HEK293T (cell line): ENCODE data around the gene ATG4A.

Source experiments
- ELF4 ChIP-seq: fragments of 450-650 bp; IDR thresholded peaks from 2 replicates; pipeline ENCODE4 v1.6.1; 2017; ENCODE audit warnings: antibody characterized with exemption
- FOXA1 ChIP-seq: fragments of 450-650 bp; IDR thresholded peaks from 2 replicates; pipeline ENCODE4 v1.6.1; 2016; ENCODE audit warnings: mild to moderate bottlenecking
- L3MBTL2 ChIP-seq: fragments of 450-650 bp; conservative IDR thresholded peaks from 2 replicates; pipeline ENCODE4 v1.6.1; 2016; ENCODE audit warnings: mild to moderate bottlenecking
- NFRKB ChIP-seq: fragments of 450-650 bp; IDR thresholded peaks from 2 replicates; pipeline ENCODE4 v1.6.1; 2016; ENCODE audit warnings: mild to moderate bottlenecking, moderate library complexity
- SP1 ChIP-seq: fragments of 450-650 bp; IDR thresholded peaks from 2 replicates; pipeline ENCODE4 v1.6.1; 2017
- TARDBP ChIP-seq: fragments of 450-650 bp; IDR thresholded peaks from 2 replicates; pipeline ENCODE4 v1.6.1; 2016

DNA sequence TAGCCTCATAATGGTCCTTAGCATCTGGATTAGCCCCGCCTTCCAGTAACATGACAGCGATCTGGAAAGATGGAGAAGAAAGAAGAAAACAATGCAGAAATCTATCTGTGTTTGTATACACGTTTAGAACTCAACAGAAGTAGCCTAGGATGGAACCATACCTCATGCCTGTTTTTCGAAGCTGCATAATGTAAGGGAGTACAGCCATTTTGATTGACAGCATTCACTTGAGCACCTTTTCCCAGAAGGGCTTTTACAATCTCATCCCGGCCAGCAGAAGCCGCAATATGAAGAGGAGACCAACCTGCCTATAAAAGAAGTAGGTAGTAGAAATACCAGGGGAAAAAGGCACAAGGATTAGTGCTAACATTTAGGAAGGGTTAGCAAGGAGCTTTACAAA, 3.8 kb upstream of the ATG4A start:
- TF ChIP-seq NFRKB (no peak), TARDBP (no peak), ELF4 (no peak), FOXA1 (no peak), L3MBTL2 (no peak), SP1 (no peak)
